DMS79 treated with DMSO at 0.1 percent for 48 hours (cell line): ENCODE measurements around the gene NDUFC1.
"Not testable (repeated sequence)": the region's sequence is repeated elsewhere in the genome, so short reads cannot be mapped to it uniquely, and the experiment has no call there.

ENCODE experiments used
- DNase-seq: peaks from one replicate; lab custom pipeline; 2025; lab: John Stamatoyannopoulos, UW

The NDUFC1 gene

DNA sequence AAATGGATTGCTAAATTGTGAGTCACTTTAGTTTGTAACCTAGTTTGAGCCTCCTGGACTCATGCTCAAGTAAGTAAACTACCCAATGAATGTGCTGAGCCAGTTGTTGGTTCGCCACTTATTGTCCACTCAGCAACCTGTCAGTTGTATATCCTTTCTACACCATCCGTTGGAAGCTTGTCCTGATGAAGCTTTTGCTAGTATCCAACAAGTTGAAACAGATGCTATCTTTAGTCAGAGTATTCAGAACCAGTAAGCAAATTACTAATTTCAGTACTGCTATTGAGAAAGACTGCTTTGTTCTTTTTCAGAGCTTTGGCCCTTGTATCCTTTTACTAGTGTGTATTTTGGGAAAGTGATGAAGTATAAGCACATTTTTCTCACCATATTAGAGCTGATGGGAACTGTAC lies 5.3 kb downstream of the NDUFC1 start:
- DNase-seq, result no peak

DNA sequence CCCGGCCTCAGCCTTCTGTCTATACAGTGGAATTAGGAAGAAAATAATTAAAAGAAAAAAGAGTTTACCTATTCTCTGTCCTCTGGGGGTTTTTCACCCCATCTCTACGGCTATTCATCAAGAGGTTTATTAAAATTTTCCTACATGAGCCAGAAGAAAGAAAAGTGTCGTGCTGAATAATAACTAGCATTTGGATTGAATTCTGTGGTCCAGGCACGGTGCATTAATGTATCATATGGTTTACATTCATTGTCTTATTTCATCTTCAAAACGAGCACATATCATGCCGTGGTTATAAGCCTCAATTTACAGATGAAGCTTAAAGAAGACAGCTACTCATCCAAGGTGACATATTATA lies 6.4 kb downstream of the NDUFC1 start:
- DNase-seq, result no peak

DNA sequence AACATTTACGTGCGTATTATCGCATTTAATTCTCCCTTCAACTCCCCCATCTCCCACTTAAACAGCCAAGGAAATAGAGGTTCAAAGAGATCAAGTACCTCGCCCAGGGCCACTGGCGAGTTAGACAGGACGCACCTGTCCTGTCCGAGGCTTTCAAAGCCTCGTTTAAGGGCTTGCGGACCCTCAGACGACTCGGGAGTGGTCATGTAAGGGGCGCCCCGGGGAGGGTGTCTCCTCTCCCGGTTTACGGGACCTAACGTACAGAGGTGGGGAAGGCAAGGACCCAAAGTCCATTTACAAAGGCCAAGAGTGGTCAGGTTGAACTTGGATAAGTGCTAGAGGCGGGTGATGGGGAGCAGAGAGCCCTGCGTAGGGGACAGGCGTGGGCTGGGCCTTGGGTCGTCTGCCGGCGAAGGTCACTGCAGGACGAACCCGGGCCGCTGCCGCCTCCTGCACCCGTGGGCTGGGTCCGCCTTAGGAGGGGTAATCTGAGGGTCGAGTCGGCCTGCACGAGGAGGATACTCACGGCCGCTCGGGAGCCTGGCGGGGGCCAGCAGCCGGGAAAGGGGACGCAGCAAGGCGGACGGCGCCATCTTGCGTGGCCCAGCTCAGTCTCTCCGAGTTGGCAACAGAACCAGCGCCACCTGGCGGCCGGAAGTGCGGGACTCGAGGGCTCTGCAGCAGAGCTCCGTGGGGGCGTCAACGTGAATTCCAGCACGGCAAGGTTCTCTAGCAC lies 6.9 kb downstream of the NDUFC1 start:
- DNase-seq, result peak; percentile 83

DNA sequence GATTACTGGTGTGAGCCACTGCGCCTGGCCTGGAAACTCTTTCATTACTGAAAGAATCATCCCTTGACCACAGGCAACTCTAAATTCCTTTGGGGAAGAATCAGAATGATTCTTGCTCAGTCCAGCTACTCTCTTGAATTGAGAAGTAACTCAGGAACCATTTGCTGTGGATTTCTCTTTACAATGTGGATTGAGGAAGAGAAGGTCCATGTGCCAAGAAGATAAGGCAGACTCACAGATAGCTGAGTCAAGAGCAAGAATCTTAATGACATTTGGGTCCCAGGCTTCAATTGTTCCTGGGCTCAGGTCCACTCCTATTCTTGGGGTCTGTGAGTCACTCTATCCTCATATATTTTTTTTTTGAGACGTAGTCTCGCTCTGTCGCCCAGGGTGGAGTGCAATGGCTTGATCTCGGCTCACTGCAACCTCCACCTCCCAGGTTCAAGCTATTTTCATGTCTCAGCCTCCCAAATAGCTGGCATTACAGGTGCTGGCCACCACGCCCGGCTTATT lies 16.0 kb downstream of the NDUFC1 start:
- DNase-seq, result no peak

DNA sequence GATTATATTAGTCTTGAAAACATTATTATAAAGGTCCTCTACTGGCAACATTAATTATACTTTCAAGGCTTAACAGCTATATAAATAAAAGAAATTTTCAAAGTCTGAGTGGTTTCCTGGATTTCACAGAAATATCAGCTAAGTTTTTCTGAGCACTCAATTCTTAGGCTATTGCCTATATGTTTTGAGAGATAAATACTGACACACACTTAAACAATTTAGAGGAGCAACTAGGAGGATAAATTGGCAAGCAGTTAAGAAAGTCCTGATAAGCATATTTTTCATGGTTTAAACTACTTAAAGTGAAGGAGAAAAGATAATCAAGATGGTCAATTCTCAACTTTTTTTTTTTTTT lies 19.6 kb downstream of the NDUFC1 start:
- no peak for DNase-seq

DNA sequence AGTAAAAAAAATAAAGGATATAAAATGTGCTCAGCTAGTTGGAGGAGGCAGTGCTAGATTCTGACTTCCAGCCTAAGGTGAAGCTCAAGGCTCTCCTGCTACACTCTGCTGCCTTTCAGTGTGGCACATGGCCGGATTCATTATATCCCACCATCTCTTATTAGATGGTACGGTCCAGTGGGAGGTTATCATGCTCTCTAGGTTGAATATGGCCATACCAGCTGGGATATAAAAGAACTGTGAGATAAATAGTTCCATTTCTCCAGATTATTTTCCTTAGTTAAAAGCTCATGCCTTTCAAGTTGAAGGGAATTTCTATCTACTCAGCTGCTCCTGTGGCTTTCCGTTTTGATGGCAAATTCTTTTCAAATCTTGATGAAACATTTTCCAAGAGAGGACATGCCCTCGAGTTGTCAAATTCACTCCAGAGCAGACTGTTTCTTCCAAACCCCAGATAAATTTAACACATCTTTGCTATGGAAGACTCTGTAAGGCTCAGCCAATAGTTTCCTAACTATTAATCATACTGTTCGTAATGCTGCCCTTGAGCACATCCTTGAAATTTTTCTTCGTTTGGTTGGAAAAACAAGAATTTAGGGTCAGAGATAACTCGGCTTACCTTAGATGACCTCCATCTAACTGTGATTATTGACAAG lies 20.1 kb downstream of the NDUFC1 start:
- no peak for DNase-seq

DNA sequence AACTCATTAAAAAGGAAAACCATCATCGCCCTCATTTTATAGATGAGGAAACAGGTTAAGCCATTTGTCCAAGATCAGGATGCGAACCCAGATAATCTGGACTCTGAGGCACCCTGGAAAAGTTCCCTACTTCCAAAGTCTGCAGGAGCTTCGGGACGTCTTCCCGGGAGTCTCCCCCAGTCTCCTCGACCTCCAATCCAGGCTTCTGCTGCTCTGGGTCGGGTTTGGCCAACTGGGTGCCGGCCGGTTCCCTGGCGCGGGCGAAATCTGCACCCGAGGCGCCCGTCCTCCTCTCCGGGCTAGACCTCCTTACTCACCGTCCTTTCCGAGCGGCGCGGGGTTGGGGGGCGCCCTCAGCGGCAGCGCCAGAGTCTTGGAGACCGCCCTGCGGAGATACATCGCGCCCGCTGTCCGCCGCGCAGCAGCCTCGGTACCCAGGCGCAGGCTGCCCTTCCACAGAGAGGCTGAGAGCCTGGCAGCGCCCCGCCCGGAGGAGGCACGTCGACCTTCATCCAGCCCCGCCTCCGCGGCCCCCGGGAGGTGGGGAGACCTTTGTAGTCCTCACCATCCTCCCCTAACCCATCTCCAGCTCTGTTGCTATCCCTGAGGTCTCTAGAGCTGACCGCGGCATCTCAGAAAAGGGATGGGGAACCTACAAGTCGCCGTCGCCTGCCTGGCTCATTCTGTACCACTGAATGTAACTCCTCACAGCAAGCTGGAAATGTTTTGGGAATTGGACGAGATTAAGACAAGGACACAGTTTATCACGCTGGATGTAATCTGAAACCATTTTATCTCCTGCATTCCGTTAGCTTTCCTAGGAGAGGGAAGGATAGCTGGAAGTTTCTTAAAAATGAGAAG lies 22.3 kb downstream of the NDUFC1 start, which contains the start of gene MGARP:
Gene MGARP (minus strand): TSS at position 466 of the 861 bp plus-strand sequence. CDS start 67 bp downstream, at position 399.
- DNase-seq, result peak; percentile 16

DNA sequence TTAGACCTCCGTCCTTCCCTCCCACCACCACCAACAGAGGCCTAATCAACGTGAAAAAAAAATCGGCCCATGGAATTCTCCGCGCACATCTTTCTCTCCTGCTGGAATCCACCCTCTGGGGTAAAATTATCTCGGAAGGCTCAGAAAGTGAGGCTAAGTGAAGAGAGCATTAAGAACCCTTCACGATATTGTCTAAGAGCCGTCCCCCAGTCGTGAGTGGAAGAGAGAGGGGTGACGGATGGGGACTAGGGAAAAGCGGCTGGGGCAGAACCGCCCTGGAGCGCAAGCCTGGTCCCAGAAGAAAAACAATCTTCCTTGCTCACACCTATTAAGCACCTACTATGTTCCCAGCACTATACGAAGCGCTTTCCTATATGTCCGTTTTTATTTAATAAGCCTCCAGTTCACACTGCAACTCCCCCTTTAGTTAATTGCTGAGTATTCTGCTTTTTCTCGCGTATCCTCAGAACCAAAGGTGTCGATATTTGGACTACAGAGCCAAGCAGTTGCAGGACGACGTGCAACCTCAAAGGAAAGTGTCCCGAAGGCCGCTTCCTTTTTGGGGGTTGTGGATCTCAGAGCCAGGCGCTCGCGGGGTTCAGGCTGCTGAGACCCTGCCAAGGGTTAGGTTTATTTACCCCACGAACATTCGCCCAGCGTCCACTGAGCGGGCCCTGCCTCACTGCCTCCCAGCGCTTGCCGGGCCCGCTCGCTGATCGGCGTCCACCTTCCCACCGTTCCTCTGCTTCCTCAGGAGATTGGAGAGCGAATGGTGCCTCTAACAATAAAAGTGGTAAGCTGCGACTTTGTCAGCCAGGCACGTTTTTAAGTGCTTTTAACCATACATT lies 23.1 kb downstream of the NDUFC1 start:
- no peak for DNase-seq

DNA sequence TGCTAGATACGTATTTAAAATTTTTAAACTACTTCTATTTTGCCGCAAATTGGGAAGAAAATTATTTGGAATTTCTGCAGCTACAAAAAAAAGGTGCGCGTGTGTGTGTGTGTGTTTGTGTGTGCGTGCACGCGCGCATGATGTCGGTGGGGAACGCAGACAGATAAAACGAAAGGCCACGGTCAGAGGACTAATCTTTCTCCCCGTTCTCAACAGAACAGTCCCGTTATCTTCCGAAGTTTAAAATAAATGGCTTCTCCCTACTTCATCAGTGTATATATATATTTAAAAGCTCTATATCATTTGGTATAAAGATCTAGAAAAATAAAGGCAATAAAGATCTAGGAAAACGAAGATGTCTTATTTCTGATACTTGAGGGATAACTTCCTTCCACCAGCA lies 23.8 kb downstream of the NDUFC1 start:
- DNase-seq, result no peak

DNA sequence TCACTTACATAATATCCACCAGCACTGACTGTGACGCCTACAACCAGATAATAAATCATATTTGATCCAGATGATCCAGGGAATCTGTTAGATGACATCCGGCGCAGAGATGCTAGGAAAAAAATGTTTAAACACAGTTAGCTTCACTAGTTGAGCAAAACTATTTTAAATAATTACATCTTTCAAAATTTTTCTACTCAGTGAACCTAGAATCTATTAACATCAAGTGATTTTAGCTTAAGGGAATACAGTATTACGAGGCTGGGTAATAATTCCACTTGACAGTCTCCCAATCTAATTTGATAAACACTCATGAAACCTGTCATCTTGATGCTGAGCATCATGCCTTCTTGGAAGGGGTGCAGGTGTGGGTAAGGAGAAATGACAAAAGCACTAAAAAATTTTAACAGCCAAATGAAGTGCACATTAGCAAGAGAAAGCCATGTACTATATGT lies 27.0 kb downstream of the NDUFC1 start:
- DNase-seq, result no peak

DNA sequence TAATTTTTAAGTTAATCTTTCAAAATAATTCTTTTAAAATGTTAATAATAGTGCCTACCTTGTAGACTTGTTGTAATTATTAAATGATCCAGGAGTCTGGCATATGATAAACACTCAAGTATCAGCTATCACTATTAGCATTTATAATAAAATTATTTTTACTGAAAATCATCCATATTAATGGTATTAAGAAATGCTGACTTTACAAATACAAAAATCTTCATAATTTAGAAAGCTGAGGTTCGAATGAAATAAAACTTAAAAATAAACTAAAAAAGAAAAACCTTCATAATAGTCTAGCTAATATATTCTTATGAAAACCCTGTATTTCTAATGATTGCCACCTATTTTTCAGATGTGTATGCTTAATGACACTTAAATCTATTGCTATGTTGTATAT lies 27.5 kb downstream of the NDUFC1 start:
- no peak for DNase-seq

DNA sequence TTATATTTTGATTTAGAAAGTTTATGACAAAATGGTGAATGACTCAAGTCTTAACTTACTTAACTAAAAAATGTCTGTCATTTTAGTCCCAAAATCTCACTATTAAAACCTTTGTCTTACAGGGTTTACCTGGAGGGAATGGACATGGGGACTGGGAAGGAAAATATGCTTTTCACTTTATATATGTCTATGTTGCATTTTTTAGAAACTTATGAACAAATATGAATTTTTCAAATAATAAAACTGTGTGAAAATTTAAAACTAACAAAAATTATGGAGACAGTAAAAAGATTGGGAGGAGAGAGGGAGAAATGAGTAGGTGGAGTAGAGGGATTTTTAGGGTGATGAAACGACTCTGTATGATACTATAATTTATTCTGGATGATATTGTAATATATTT lies 28.4 kb downstream of the NDUFC1 start:
- DNase-seq, result no peak

DNA sequence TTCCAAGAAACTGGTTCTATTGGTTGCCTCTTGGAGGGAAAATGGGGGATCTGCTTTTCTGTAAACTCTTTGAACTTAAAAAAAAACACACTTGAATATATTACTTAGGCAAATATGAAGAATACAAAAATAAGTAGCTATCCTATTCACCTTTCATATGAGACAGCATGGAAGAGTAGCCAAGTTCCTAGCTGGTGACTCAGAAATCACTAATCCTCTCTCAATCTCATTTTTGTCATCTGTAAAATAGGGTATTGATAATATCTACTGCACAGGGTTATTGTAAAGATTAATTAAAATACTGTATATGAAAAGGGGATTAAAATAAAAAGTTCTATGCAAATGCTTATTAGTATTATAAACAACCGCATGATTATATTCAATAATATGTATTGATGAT lies 35.0 kb downstream of the NDUFC1 start:
- no peak for DNase-seq

DNA sequence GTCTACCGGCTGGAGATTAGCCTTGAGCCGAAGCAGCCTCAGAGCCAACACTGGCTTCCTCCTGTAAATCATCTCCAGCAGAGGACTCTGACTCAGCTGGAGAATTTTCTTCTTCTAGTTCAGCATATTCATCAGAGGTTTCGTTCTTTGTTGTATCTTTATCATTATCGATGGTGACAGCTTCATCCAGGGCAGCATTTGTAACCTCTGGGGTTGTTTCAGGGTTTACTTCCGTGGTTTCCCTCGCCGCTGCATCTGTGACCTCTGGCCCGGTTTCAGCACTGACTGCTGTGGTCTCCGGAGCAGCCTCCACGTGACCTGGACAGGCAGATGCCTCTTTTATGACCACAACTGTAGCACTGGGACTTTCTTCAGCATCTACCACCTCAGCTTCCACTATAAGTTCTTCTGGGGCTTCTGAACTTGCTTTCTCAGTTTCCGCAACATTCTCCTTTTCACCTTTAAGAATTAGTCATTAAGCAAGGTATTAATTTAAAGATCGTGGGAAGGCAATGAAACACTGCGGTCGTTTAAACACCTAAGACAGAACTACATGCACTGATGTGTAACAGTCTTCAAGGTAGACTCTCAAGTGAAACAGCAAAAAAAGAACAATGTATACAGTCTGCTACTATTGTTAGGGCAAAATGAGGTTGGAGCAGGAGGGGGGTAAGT lies 35.6 kb downstream of the NDUFC1 start:
- DNase-seq, result no peak

DNA sequence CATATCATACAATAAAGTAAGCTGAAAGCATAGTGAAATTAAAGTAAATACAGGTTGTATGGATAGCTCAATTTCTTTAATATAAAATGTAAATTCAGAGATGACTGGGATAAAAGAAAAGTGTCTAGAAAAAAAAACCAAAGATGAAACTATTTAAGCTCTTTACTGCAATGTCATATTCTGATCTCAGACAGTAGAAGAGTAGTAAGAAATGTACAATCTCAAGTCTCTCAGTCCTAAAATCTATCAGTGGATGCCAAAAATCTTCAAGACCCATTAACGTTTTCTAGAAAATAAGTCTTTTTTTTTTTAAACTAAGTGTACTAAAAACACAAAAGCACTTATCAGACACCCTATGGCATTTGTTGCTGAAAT lies 36.1 kb downstream of the NDUFC1 start:
- no peak for DNase-seq

DNA sequence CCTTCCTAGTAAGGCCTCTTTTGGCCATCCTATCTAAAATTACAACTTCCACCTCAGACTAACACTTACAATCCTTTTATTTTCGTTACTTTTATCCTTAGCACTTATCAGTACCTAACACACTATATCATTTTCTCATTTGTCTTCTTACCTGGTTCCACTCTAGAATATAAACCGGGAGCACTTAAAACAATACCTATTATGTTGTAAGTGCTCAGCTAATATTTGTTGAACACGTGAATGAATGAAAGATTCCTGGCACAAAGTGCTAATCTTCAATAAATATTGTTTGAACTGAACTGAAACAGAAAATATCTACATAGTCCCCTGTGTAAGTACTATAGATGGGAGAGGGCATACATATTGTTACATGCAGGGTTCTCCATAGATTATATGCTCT lies 36.6 kb downstream of the NDUFC1 start:
- DNase-seq, result no peak

DNA sequence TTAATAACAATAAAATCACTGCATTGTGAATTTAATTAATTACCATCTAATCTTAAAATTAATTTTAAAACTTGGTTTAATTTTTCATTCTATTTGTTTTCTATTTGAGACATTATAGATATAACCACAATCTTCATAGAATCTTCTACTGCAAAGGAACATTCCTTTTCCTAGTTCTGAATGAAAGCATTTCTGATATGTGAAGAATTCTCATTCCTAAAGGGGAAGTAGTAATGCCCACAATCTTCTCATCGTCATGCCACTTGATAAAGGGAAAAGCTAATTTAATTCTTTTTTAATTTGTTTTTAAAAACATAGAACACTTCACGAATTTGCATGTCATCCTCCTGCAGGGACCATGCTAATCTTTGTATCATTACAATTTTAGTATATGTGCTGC lies 45.9 kb downstream of the NDUFC1 start:
- no peak for DNase-seq

DNA sequence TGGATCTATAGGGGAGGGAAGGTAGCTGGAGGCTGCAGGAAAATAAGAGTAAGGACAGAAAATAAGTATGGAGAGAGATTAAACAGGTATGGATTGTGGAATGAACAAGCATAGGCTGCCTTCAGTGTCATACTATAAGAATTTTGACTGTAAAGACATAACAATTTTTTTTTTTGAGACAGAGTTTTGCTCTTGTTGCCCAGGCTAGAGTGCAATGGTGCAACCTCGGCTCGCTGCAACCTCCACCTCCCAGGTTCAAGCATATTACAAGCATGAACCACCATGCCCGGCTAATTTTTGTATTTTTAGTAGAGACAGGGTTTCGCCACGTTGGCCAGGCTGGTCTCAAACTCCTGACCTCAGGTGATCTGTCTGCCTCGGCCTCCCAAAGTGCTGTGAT lies 46.7 kb downstream of the NDUFC1 start:
- DNase-seq, result not testable (repeated sequence)

DNA sequence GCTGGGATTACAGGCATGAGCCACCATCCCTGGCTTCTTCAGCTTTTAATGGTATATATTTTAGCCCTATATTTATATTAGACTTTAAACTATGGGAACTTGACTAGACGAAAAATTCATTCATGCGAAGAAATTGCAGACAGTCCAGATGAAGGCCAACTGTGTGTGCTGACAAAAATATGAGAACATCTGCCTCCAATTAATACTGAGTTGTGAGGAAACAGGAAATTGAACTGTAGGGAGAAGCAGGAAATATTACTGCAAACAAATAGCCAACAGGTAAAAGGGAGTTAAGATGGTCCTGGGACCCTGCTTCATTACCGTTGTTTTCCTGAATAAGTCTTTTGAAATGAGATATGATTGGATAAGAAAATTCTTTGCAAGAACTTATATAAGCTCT lies 48.6 kb downstream of the NDUFC1 start:
- DNase-seq, result no peak

DNA sequence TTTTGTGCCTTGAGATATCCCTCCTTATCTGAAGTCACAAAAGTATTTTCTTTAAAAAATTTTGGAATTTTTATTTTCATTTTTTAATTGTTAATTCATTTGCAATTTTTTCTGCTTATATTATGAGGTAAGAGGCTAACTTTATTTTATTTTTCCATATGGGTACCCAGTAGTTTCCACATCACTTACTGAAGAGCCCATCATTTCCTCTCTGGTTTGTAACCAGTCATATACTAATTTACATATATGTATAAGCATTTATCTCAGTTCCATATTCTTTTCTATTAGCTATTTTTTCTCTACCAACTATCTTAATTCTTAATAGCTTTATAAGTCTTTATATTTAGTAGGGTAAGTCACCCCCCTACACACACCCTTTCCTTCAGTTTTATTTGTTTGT lies 49.2 kb downstream of the NDUFC1 start:
- no peak for DNase-seq

DNA sequence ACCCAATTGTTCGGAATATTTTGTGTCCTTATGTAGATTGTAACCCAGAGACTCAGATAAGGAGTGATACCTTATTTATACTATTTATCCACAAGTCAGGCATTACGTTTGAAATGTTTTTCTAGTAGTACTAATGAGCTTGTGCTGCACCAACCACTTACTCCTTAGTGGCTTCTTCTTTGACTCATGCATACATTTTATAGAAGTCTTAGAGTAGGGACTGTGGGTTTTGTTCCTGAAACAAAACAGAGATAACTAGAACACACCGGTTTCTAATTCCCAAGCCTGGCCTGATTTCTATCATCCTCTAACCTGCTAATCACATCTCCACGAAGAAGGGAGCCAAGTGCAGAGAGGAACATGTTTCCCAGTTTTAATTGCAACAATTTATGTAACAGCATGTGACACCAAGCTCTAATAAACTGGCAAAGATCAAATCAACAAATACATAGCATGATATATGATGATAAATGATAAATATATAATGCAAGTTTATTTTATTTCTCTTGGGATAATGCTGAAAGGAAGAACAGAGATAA lies 54.5 kb downstream of the NDUFC1 start:
- no peak for DNase-seq
